CD1c-positive myeloid dendritic cell (primary cell): ENCODE data around the gene QARS1.

ENCODE experiments used
- DNase-seq: peaks from one replicate; pipeline ENCODE4 v3.0.0-alpha.2; 2016; ENCODE audit errors: extremely low spot score

The QARS1 gene

DNA sequence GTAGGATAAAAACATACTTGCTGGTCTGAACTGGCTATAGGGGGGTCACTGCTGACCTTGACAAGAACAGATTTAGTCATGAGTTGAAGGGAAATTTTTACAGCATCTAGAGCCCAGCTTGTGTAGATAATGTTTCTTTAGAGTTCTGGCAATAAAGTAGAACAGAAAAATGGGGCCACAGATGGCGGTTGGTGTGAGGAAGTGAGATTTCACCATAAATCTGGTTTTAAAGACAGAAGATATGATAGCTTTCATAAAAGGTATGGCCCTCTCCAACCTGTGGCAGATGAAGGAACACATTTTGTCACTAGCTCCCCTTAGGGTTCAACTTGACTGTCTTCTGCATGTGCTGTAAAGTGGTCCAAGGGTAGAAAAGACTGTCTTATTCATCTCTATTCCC lies 51.0 kb downstream of the QARS1 start:
- DNase-seq, result no peak
